ENCODE data around the gene HLA-DMA. TPM values are rescaled to one million over a fixed set of nuclear protein-coding genes. Genes with fewer than 3 reads are reported as not detected.

HLA-DMA gene
- total and polyA plus RNA-seq, 2 of the 13 experiments (the other 11 are each of a cell fraction or from before 2014, with no cell fraction given): 0.70 to 0.71 TPM

DNA sequence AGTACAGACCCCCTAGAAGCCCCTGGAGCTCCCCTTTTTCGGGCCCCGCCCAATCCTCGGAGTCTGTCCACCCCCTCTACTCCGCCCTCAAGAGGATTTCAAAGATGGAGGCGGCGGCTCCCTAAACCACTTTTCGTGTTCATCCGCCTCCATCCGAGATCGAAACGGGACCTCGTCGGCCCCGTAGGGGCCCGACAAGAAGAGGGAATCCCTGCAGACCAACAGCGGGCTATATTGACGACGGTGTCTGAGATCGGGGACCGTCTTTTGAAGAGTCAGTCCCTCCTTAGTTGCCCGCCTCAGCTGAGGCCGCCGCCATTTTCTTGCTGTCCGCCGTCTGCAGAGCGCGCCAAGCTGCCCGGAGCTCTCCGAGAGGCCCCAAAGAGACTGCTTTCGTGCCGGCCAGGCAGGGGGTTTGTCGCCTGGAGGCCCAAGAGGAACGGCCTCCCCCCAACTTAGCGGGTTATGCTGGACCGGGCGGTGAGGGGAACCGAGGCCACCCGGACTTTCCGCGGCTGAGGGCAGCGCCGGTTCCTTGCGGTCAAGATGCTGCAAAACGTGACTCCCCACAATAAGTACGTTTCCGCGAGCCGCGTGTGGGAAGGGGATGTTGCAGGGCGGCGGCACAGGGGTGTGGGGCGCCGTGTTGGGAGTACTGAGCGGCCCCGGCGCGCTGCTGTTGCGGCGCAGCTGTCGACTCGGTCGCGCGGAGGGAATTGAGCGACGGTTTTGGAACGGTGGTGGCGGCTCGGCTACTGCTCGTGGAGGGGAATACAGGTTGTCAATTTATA is 19.7 kb upstream of the HLA-DMA start (continued):
- TF ChIP-seq RBM39 (IDR thresholded peaks at IDR 0.05; ENCODE audit: low read depth, low read length, poor library complexity, severe bottlenecking): no peak
- TF ChIP-seq ZFYVE20 (CRISPR knock-in tag; IDR thresholded peaks at IDR 0.05; ENCODE audit: borderline replicate concordance, low read depth): peak; percentile 46; the same call in 1 of the 2 replicates
- TF ChIP-seq, protein P1, sequence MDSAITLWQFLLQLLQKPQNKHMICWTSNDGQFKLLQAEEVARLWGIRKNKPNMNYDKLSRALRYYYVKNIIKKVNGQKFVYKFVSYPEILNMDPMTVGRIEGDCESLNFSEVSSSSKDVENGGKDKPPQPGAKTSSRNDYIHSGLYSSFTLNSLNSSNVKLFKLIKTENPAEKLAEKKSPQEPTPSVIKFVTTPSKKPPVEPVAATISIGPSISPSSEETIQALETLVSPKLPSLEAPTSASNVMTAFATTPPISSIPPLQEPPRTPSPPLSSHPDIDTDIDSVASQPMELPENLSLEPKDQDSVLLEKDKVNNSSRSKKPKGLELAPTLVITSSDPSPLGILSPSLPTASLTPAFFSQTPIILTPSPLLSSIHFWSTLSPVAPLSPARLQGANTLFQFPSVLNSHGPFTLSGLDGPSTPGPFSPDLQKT (CRISPR knock-in tag; IDR thresholded peaks at IDR 0.05; ENCODE audit: borderline replicate concordance): no peak
- TF ChIP-seq JARID2 (CRISPR knock-in tag; IDR thresholded peaks at IDR 0.05; ENCODE audit: insufficient replicate concordance): no peak
- no peak for TF ChIP-seq ZNF7 (CRISPR knock-in tag; IDR thresholded peaks at IDR 0.05)
- no peak; the same call in 1 of the 2 replicates for TF ChIP-seq SSRP1 (CRISPR knock-in tag; IDR thresholded peaks at IDR 0.05)
- TF ChIP-seq, protein P2, sequence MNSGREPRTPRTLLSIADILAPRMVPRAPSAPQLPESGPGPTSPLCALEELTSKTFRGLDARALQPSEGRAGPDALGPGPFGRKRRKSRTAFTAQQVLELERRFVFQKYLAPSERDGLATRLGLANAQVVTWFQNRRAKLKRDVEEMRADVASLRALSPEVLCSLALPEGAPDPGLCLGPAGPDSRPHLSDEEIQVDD (CRISPR knock-in tag; IDR thresholded peaks at IDR 0.05; ENCODE audit: borderline replicate concordance): no peak
- TF ChIP-seq MED1 (CRISPR knock-in tag; IDR thresholded peaks at IDR 0.05): no peak
- no peak; the same call in none of the 2 replicates for TF ChIP-seq SAP130 (CRISPR knock-in tag; IDR thresholded peaks at IDR 0.05; ENCODE audit: low read depth)
- TF ChIP-seq IRX3 (CRISPR knock-in tag; IDR thresholded peaks at IDR 0.05; ENCODE audit: borderline replicate concordance, low read depth): no peak; the same call in 1 of the 2 replicates
- no peak for TF ChIP-seq ZNF143 (CRISPR knock-in tag; IDR thresholded peaks at IDR 0.05)
- no peak for TF ChIP-seq CREM (IDR thresholded peaks at IDR 0.05)
- no peak for TF ChIP-seq CREM (CRISPR knock-in tag; IDR thresholded peaks at IDR 0.05)
- TF ChIP-seq SMAD1 (CRISPR knock-in tag; IDR thresholded peaks at IDR 0.05; ENCODE audit: borderline replicate concordance, low read depth): peak; percentile 53; the same call in 1 of the 2 replicates
- TF ChIP-seq DPF2 (CRISPR knock-in tag; IDR thresholded peaks at IDR 0.05; ENCODE audit: borderline replicate concordance, low read depth): no peak
- TF ChIP-seq ZSCAN22 (CRISPR knock-in tag; IDR thresholded peaks at IDR 0.05): peak; percentile 47; the same call in 1 of the 2 replicates
- no peak; the same call in 1 of the 2 replicates for TF ChIP-seq SIN3A (IDR thresholded peaks at IDR 0.05; ENCODE audit: borderline replicate concordance, low read depth, low read length)
- TF ChIP-seq ZNF18 (CRISPR knock-in tag; IDR thresholded peaks at IDR 0.05; ENCODE audit: insufficient replicate concordance): peak; percentile 65
- TF ChIP-seq ZBTB38 (CRISPR knock-in tag; IDR thresholded peaks at IDR 0.05): peak; percentile 47; the same call in 1 of the 2 replicates
- no peak for TF ChIP-seq RFXANK (CRISPR knock-in tag; IDR thresholded peaks at IDR 0.05)
- TF ChIP-seq ESRRA (CRISPR knock-in tag; IDR thresholded peaks at IDR 0.05; ENCODE audit: low read depth): no peak
- no peak for TF ChIP-seq MIER3 (CRISPR knock-in tag; IDR thresholded peaks at IDR 0.05; ENCODE audit: borderline replicate concordance)
- TF ChIP-seq ATM (IDR thresholded peaks at IDR 0.05; ENCODE audit: borderline replicate concordance): no peak
- peak; percentile 96 for TF ChIP-seq ZNF234 (CRISPR knock-in tag; conservative IDR thresholded peaks at IDR 0.05)
- TF ChIP-seq ZNF878 (CRISPR knock-in tag; IDR thresholded peaks at IDR 0.05): no peak; the same call in 1 of the 2 replicates
- no peak for TF ChIP-seq ONECUT2 (CRISPR knock-in tag; IDR thresholded peaks at IDR 0.05)
- TF ChIP-seq ZC3H13 (CRISPR knock-in tag; IDR thresholded peaks at IDR 0.05): peak; percentile 100
- peak; percentile 33 for TF ChIP-seq ZNF713 (CRISPR knock-in tag; IDR thresholded peaks at IDR 0.05)
- no peak for TF ChIP-seq GATAD1 (CRISPR knock-in tag; IDR thresholded peaks at IDR 0.05)
- no peak; the same call in 1 of the 2 replicates for TF ChIP-seq EED (CRISPR knock-in tag; IDR thresholded peaks at IDR 0.05)
